GM23248 (cell line): ENCODE results near the gene BCL2. TPM values are rescaled to one million over a fixed set of nuclear protein-coding genes. Genes with fewer than 3 reads are reported as not detected.
A peak's percentile ranks its signal among the peaks of the same experiment; 100 is the strongest.

Experiments
- DNase-seq: peaks from one replicate; pipeline ENCODE4 v3.0.0-alpha.2; 2015
- H2AFZ ChIP-seq: fragments of 200-600 bp; sonication (generic); 2 replicates; pipeline ENCODE4 v1.6.1; 2016; ENCODE audit warnings: antibody characterized with exemption
- H3F3A ChIP-seq: fragments of 200-600 bp; sonication (generic); 2 replicates; pipeline ENCODE4 v1.6.1; 2016; ENCODE audit warnings: mild to moderate bottlenecking, antibody characterized with exemption, mixed run types; ENCODE audit not compliant: insufficient read depth
- H3K27ac ChIP-seq: fragments of 200-600 bp; sonication (generic); 2 replicates; pipeline ENCODE4 v1.5.1; 2016; ENCODE audit warnings: mild to moderate bottlenecking
- H3K27me3 ChIP-seq: fragments of 200-600 bp; sonication (generic); replicated peaks from 2 replicates; pipeline ENCODE4 v1.6.1; 2016; ENCODE audit warnings: mild to moderate bottlenecking; ENCODE audit not compliant: insufficient read depth
- H3K36me3 ChIP-seq: fragments of 200-600 bp; sonication (generic); 2 replicates; pipeline ENCODE4 v1.6.1; 2016; ENCODE audit warnings: low read depth, mild to moderate bottlenecking
- H3K4me1 ChIP-seq: fragments of 200-600 bp; sonication (generic); 2 replicates; pipeline ENCODE4 v1.6.1; 2016; ENCODE audit warnings: mild to moderate bottlenecking; ENCODE audit not compliant: insufficient read depth
- H3K4me2 ChIP-seq: fragments of 200-600 bp; sonication (generic); one replicate; pipeline ENCODE4 v1.6.1; 2016; ENCODE audit warnings: mild to moderate bottlenecking; ENCODE audit not compliant: unreplicated experiment
- H3K4me3 ChIP-seq: fragments of 200-600 bp; sonication (generic); 2 replicates; pipeline ENCODE4 v1.5.1; 2016; ENCODE audit warnings: mild to moderate bottlenecking
- H3K79me2 ChIP-seq: fragments of 200-600 bp; sonication (generic); 2 replicates; pipeline ENCODE4 v1.6.1; 2016; ENCODE audit warnings: mild to moderate bottlenecking; ENCODE audit not compliant: insufficient read depth
- H3K9ac ChIP-seq: fragments of 200-600 bp; sonication (generic); 2 replicates; pipeline ENCODE4 v1.6.1; 2016; ENCODE audit warnings: mild to moderate bottlenecking
- H3K9me2 ChIP-seq: fragments of 200-600 bp; sonication (generic); 2 replicates; pipeline ENCODE4 v1.6.1; 2016; ENCODE audit warnings: mixed run types, mild to moderate bottlenecking, moderate library complexity; ENCODE audit not compliant: insufficient read depth
- H3K9me3 ChIP-seq: fragments of 200-600 bp; sonication (generic); one replicate; pipeline ENCODE4 v1.6.1; 2017; ENCODE audit warnings: low read depth
- H4K20me1 ChIP-seq: fragments of 200-600 bp; sonication (generic); 2 replicates; pipeline ENCODE4 v1.6.0; 2016; ENCODE audit not compliant: insufficient read depth
- EZH2 ChIP-seq: fragments of 200-600 bp; sonication (generic); IDR thresholded peaks from 2 replicates; pipeline ENCODE4 v1.6.1; 2018; ENCODE audit warnings: antibody characterized with exemption, mild to moderate bottlenecking; ENCODE audit not compliant: insufficient read depth, poor library complexity, severe bottlenecking
- EZH2phosphoT487 ChIP-seq: fragments of 200-600 bp; sonication (generic); IDR thresholded peaks from 2 replicates; pipeline ENCODE4 v1.6.1; 2018; ENCODE audit warnings: antibody characterized with exemption, moderate library complexity, mild to moderate bottlenecking, low read depth; ENCODE audit not compliant: insufficient read depth
- WGBS, 2 experiments: methylation state at CpG; one replicate each; pipeline ENCODE4 v1.1.6; 2015 to 2017; ENCODE audit warnings: low lambda C conversion rate in 2 of 2, low coverage in 1 of 2; ENCODE audit errors: missing lambda C conversion rate in 2 of 2; 5-methylcytosine and 5-hydroxymethylcytosine counted together
- in situ Hi-C: fragments of 300-500 bp; cut with MboI; formaldehyde crosslinking; loops from 2 replicates; pipeline ENCODE4 v1.15.0; 2020
- polyA plus RNA-seq: library from polyadenylated mRNA; unstranded; fragments of >200 nt; fragmentation: Nextera tagmentation; extraction: Ambion mirVana; gene quantifications from 2 replicates; pipeline ENCODE4 v1.2.1, GENCODE V29; 2016
- total RNA-seq: library from RNA; depleted of rRNA; stranded (reverse); fragments of >200 nt; shearing (Covaris generic); gene quantifications from 2 replicates; pipeline ENCODE4 v1.2.3, GENCODE V29; 2014

The BCL2 gene
- total and polyA plus RNA-seq, 2 experiments from 2014 or later = 0.30 to 1.5 TPM

GRCh38 chr18:63084219-63084618 is 235.3 kb downstream of the BCL2 start:
- H3K4me2 ChIP-seq = no peak overlapping the region
- no peak overlapping the region for H3K9ac ChIP-seq
- H3K9me2 ChIP-seq = no peaks in the 10 kb centered on the region
- DNase-seq = no peak
- WGBS, 2 experiments = 72 to 75% methylated on average over 7 of the region's 7 CpGs
- H2AFZ ChIP-seq = no peak overlapping the region
- no peaks in the 10 kb centered on the region for H3K4me1 ChIP-seq
- no peak overlapping the region for H3K27ac ChIP-seq
- H3K36me3 ChIP-seq = no peaks in the 10 kb centered on the region
- in situ Hi-C loops = no loop called here
- H3K27me3 ChIP-seq = peaks cover 18% of the 10 kb centered on the region
- 0 out of 2 replicates have a peak, but pooled peaks cover 7% of the 10 kb centered on the region for H3F3A ChIP-seq
- no peaks in the 10 kb centered on the region for H3K9me3 ChIP-seq
- H3K4me3 ChIP-seq = no peak overlapping the region
- TF ChIP-seq EZH2phosphoT487 = no peak
- no peak for TF ChIP-seq EZH2
- H4K20me1 ChIP-seq = no peaks in the 10 kb centered on the region
- no peaks in the 10 kb centered on the region for H3K79me2 ChIP-seq

DNA sequence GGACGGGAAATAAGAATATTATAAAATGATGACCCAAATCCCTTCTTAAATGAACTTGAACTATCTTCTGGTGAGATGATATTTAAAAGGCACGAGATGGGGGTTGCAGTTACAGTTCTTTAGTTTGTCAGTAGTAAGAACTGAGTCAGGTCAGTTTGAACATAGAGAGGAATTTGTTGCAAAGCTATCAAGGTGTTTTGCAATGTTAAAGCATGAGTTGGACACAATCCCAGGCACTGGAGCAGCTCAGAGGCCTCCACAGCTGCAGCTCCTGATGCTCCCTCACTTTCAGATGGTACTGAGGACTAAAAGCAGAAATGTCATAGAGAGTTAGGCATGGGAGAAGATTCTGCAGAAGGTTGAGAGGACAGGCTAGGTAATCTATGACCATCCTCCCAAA is 236.0 kb downstream of the BCL2 start:
- Histone ChIP-seq H3F3A (0 out of 2 replicates have a peak, but pooled peaks cover 7% of the 10 kb centered on the region), H2AFZ (no peak overlapping the region), H3K79me2 (no peaks in the 10 kb centered on the region), H3K27ac (no peak overlapping the region), H3K4me1 (no peaks in the 10 kb centered on the region), H3K9me2 (no peaks in the 10 kb centered on the region), H3K9me3 (no peaks in the 10 kb centered on the region), H3K27me3 (peaks cover 18% of the 10 kb centered on the region), H3K4me2 (no peak overlapping the region), H4K20me1 (no peaks in the 10 kb centered on the region), H3K36me3 (no peaks in the 10 kb centered on the region), H3K9ac (no peak overlapping the region), H3K4me3 (no peak overlapping the region)
- TF ChIP-seq EZH2 = no peak
- TF ChIP-seq EZH2phosphoT487 = no peak
- in situ Hi-C loops = no loop called here
- 27 to 39% methylated on average over 2 of the region's 2 CpGs for WGBS, 2 experiments
- peak; percentile 42 for DNase-seq

- Histone ChIP-seq H3K9ac (no peak overlapping the region), H3K36me3 (no peaks in the 10 kb centered on the region), H3K9me3 (no peaks in the 10 kb centered on the region), H3K9me2 (no peaks in the 10 kb centered on the region), H3K79me2 (no peaks in the 10 kb centered on the region), H3K27ac (no peak overlapping the region), H3K4me1 (no peaks in the 10 kb centered on the region), H3K4me3 (no peak overlapping the region), H3K27me3 (peaks cover 18% of the 10 kb centered on the region), H2AFZ (no peak overlapping the region), H3K4me2 (no peak overlapping the region), H4K20me1 (no peaks in the 10 kb centered on the region), H3F3A (0 out of 2 replicates have a peak, but pooled peaks cover 7% of the 10 kb centered on the region)
- no peak for TF ChIP-seq EZH2phosphoT487
- TF ChIP-seq EZH2 = no peak
- in situ Hi-C loops = no loop called here
- DNase-seq = peak; percentile 77
- 17 to 19% methylated on average over 8 of the region's 8 CpGs for WGBS, 2 experiments
Measured at GRCh38 chr18:63083020-63083531, 236.5 kb downstream of the BCL2 start.

- Histone ChIP-seq H3K4me3 (no peak overlapping the region), H4K20me1 (no peaks in the 10 kb centered on the region), H3K4me2 (no peak overlapping the region), H2AFZ (no peak overlapping the region), H3K4me1 (no peaks in the 10 kb centered on the region), H3K9me3 (no peaks in the 10 kb centered on the region), H3K36me3 (no peaks in the 10 kb centered on the region), H3K27me3 (peaks cover 18% of the 10 kb centered on the region), H3F3A (0 out of 2 replicates have a peak, but pooled peaks cover 7% of the 10 kb centered on the region), H3K27ac (no peak overlapping the region), H3K79me2 (no peaks in the 10 kb centered on the region), H3K9me2 (no peaks in the 10 kb centered on the region), H3K9ac (no peak overlapping the region)
- WGBS, 2 experiments = 22 to 31% methylated on average over 7 of the region's 7 CpGs
- DNase-seq = no peak
- in situ Hi-C loops = no loop called here
- no peak for TF ChIP-seq EZH2phosphoT487
- TF ChIP-seq EZH2 = no peak
Measured at GRCh38 chr18:63082366-63083019, 237.1 kb downstream of the BCL2 start.
